ENCODE results near the gene GFY.

The GFY gene

DNA sequence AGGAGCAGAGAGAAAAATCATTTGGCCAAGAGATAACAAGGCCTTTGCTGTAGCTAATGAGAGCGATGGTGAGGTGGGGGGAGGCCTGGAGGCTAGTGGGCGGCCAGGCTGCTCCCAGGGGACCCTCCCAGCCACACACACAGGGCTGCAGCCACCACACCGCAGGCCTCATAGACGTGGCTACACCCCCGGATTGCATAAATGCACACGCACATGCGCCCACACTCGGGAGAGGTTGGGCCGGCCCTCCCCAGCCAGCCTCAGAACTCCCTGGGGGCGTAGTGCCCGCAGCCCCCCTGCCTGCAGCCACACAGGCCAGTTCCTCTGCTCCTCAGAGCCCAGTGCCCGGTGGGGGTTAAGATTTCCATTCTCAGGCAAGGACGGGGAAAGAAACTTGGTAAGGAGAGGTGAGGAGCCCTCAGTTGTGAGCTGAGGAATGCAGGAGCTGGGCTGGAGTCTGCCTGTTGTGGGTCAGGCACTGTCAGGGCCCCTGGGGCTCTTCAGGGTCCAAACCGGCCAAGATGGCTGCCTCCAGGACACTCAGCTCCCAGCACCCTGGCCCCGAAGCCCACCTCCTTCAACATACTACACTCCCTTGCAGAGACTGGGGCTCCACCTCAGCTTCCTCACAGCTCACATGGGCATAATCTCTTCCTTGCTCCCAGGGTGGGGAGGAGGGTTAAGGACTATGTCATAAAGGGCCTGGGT lies 9.9 kb upstream of the GFY start:
- DNase-seq (ENCODE audit: low read depth) = no peak
- H3K4me3 ChIP-seq (ENCODE audit: low read depth, low read length) = no peak overlapping the region
- TF ChIP-seq, protein P1, sequence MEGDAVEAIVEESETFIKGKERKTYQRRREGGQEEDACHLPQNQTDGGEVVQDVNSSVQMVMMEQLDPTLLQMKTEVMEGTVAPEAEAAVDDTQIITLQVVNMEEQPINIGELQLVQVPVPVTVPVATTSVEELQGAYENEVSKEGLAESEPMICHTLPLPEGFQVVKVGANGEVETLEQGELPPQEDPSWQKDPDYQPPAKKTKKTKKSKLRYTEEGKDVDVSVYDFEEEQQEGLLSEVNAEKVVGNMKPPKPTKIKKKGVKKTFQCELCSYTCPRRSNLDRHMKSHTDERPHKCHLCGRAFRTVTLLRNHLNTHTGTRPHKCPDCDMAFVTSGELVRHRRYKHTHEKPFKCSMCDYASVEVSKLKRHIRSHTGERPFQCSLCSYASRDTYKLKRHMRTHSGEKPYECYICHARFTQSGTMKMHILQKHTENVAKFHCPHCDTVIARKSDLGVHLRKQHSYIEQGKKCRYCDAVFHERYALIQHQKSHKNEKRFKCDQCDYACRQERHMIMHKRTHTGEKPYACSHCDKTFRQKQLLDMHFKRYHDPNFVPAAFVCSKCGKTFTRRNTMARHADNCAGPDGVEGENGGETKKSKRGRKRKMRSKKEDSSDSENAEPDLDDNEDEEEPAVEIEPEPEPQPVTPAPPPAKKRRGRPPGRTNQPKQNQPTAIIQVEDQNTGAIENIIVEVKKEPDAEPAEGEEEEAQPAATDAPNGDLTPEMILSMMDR (IDR thresholded peaks at IDR 0.05; ENCODE audit: low read depth, low read length, missing control alignments) = no peak

DNA sequence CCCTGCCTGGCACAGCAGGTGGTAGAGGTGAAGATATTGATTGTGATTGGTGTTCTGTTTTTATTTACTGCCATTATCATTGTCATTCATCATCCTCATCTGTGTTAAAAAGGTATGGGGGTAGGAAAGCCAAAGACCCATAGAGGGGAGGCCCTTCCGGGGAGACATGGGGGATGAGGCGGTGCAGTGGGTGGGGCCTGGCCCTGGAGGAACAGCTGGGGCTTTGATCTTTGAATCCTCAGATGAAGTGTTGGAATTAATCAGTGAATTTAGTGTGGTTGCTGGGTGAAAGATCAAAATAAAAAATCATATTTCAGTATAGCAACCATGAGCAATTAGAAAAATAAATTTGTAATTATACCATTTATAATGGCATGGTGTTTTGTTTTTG lies 9.4 kb upstream of the GFY start:
- TF ChIP-seq, protein P1 (IDR thresholded peaks at IDR 0.05; ENCODE audit: low read depth, low read length, missing control alignments) = no peak
- H3K4me3 ChIP-seq (ENCODE audit: low read depth, low read length) = no peak overlapping the region
- no peak for DNase-seq (ENCODE audit: low read depth)

DNA sequence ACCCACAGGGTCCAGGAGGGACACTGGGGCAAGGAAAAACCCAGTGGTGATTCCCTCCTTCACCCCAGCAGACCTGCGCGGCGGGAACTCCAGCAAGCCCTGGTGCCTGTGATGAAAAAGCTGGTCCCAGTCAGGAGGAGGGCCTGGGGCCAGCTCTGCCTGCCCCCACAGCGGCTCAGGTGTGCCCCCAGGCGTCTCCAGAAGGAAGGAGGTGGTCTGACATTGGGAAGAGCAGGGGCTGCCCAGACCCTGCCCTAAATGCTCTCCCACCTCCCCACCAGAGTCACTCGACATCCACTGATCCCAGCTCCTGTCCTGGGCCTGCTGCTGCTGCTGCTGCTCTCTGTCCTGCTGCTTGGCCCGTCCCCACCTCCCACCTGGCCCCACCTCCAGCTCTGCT lies 8.1 kb upstream of the GFY start:
- no peak for DNase-seq (ENCODE audit: low read depth)
- H3K4me3 ChIP-seq (ENCODE audit: low read depth, low read length) = no peak overlapping the region
- TF ChIP-seq, protein P1 (IDR thresholded peaks at IDR 0.05; ENCODE audit: low read depth, low read length, missing control alignments) = no peak

DNA sequence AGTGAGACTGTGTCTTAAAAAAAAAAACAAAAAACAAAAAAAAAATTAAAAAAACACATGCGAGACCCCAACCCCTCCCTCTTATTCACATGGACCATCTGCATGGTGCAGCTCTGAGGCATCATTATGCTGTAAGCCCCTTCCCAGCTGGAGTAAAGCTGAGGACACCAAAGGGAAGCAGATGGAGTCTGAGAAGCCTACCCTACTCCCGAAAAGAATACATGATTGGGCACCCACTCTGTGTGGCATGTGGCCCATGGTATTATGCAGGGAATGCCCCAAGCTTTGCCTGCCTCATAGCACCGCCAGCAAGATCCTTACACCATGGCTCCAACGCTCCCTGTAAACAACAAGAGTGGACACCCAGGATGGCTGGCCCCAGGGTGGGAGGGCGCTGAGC lies 6.7 kb upstream of the GFY start:
- no peak overlapping the region for H3K4me3 ChIP-seq (ENCODE audit: low read depth, low read length)
- TF ChIP-seq, protein P1 (IDR thresholded peaks at IDR 0.05; ENCODE audit: low read depth, low read length, missing control alignments) = no peak
- DNase-seq (ENCODE audit: low read depth) = no peak

DNA sequence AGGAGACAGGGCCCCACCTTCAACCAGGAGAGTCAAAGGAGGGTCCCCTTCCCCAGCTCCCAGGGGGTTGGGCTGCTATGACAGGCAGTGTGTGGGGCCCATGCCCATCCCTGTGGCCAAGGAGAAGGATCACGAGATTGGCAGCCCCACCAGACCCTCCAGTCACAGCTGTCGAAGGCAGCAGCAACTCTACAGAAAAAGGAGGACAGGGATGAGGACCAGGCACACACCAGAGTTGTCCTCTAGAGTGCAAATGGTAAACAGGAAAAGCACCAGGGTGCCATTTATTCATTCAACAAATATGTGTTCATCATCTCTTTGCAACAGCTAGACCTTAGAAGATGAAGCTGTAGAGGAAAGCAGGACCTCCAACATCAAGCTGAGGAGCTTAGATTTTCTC lies 6.0 kb upstream of the GFY start:
- TF ChIP-seq, protein P1 (IDR thresholded peaks at IDR 0.05; ENCODE audit: low read depth, low read length, missing control alignments) = no peak
- DNase-seq (ENCODE audit: low read depth) = no peak
- H3K4me3 ChIP-seq (ENCODE audit: low read depth, low read length) = no peak overlapping the region

DNA sequence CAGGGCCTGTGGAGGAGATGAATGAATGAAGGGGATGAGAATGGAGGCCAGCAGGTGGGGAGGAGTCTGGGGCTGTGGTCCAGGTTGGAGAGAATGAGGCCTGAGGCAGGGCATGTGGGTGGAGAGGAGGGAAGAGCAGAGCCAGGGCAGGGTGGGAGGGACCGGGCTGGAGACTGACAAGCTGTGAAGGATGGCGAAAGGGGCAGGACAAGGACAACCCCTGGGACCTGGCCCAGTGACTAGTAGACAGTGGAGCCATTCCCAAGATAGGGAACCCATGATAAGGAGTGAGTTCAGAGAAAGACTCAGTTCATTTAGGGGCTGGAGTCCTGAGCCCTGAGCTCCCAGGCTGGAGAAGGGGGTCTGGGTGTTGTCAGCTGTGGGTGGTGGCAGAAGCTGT lies 5.0 kb upstream of the GFY start:
- no peak for DNase-seq (ENCODE audit: low read depth)
- TF ChIP-seq, protein P1 (IDR thresholded peaks at IDR 0.05; ENCODE audit: low read depth, low read length, missing control alignments) = no peak
- no peak overlapping the region for H3K4me3 ChIP-seq (ENCODE audit: low read depth, low read length)

Data from GM12864 (cell line).